Mesothelial cell of epicardium (in vitro differentiated cells): Measurements from ENCODE around the gene TTC39A. TPM values are rescaled to one million over a fixed set of nuclear protein-coding genes. Genes with fewer than 3 reads are reported as not detected.

ENCODE experiments used
- DNase-seq, 2 experiments: peaks; one replicate each; pipeline ENCODE4 v3.0.0; 2021; ENCODE audit warnings: low spot score in 2 of 2; ENCODE audit not compliant: unreplicated experiment in 2 of 2
- H3K27ac Mint-ChIP-seq: 2 replicates; pipeline ENCODE4 v1.8.0; 2021; ENCODE audit warnings: mixed read lengths
- H3K27me3 Mint-ChIP-seq: 2 replicates; pipeline ENCODE4 v1.8.0; 2021; ENCODE audit warnings: low read depth, mixed read lengths
- H3K36me3 Mint-ChIP-seq: 2 replicates; pipeline ENCODE4 v1.8.0; 2021; ENCODE audit warnings: mixed read lengths
- H3K4me1 Mint-ChIP-seq: 2 replicates; pipeline ENCODE4 v1.8.0; 2021; ENCODE audit warnings: mixed read lengths
- H3K4me3 Mint-ChIP-seq: 2 replicates; pipeline ENCODE4 v1.8.0; 2021; ENCODE audit warnings: mild to moderate bottlenecking, moderate library complexity, mixed read lengths
- H3K9me3 Mint-ChIP-seq: 2 replicates; pipeline ENCODE4 v1.8.0; 2021; ENCODE audit warnings: mixed read lengths
- total RNA-seq: library from RNA; stranded (reverse); gene quantifications from 3 replicates; pipeline ENCODE4 v1.2.1, GENCODE V29; 2021
- TF ChIP-seq, protein P1 (sequence below): fragments of 200-600 bp; sonication (generic); IDR thresholded peaks from one replicate; pipeline ENCODE4 v1.5.0; 2021; ENCODE audit warnings: antibody characterized with exemption; ENCODE audit not compliant: unreplicated experiment

TTC39A gene
- total RNA-seq, 1 donor from 2014 or later: 8.0 TPM

DNA sequence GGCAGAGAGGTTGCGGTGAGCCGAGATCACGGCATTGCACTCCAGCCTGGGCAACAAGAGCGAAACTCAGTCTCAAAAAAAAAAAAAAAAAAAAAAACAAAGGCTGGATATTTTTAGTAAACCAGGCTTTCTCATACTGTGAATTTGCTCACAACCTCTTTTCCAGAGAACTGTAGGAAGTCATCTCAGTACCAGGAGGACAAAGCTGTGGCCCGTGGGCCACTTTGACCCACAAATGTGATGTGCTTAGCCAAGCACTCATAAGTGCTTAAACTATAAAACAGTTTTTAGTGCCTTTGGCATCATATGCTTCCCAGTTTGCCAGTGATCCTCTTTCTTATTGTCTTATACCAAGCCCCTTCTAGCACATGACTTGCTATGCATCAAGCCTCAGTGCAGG lies 47.8 kb downstream of the TTC39A start:
- DNase-seq: no peak
- Mint-ChIP-seq H3K36me3 (peaks cover 8% of the 10 kb centered on the region), H3K4me1 (peaks cover 33% of the 10 kb centered on the region), H3K27me3 (no peaks in the 10 kb centered on the region), H3K4me3 (no peak overlapping the region), H3K9me3 (no peaks in the 10 kb centered on the region), H3K27ac (no peak overlapping the region)
- TF ChIP-seq, protein P1, sequence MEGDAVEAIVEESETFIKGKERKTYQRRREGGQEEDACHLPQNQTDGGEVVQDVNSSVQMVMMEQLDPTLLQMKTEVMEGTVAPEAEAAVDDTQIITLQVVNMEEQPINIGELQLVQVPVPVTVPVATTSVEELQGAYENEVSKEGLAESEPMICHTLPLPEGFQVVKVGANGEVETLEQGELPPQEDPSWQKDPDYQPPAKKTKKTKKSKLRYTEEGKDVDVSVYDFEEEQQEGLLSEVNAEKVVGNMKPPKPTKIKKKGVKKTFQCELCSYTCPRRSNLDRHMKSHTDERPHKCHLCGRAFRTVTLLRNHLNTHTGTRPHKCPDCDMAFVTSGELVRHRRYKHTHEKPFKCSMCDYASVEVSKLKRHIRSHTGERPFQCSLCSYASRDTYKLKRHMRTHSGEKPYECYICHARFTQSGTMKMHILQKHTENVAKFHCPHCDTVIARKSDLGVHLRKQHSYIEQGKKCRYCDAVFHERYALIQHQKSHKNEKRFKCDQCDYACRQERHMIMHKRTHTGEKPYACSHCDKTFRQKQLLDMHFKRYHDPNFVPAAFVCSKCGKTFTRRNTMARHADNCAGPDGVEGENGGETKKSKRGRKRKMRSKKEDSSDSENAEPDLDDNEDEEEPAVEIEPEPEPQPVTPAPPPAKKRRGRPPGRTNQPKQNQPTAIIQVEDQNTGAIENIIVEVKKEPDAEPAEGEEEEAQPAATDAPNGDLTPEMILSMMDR: no peak

DNA sequence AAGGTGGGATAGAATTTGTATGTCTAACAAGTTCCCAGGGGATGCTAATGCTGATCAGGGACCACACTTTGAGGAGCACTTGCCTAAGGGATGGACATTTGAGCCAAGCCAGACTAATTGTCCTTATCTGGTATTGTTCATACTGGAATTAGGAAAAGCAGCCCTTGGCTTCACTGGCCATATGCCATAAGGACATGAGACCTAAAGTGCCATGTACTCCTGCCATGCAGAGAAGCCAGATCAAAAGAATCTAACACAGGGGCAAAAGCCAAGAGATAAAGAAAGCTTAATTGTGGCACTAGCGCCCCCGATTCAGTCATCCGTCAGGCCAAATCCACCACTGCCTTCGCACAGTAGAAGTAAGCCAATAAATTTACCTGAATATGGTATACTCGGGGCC lies 48.6 kb downstream of the TTC39A start:
- no peak for DNase-seq
- peaks cover 10% of the 10 kb centered on the region for H3K36me3 Mint-ChIP-seq
- TF ChIP-seq, protein P1: no peak

DNA sequence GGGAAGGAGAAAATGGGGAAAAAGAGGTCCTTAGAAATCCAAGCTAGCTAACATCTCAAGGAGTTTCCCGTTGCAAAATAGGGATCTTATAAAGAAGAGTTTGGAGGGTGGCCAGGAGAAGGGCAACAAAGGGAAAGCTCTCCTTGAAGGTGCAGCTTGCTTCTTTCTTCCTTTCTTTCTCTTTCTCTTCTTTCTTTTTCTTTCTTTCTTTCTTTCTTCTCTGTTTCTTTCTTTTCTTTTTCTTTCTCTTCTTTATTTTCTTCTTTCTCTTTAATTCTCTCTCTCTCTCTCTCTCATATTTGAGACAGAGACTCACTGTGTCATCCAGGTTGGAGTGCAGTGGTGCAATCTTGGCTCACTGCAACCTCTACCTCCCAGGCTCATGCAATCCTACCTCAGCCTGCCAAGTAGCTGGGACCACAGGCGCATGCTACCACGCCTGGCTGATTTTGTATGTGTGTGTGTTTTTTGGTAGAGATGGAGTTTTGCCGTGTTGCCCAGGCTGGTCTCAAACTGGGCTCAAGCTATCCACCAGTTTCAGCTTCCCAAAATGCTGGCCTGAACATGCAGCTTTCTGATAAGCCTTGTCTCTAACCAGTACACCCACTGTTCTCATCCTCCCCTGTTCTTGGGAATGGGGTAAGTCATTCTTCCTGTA lies 49.9 kb downstream of the TTC39A start:
- Mint-ChIP-seq H3K4me1 (peaks cover 20% of the 10 kb centered on the region), H3K36me3 (peaks cover 10% of the 10 kb centered on the region), H3K27ac (no peak overlapping the region), H3K27me3 (no peaks in the 10 kb centered on the region), H3K9me3 (no peaks in the 10 kb centered on the region), H3K4me3 (no peak overlapping the region)
- TF ChIP-seq, protein P1: no peak
- DNase-seq: no peak

More for the DNA sequence above, 48.6 kb downstream of the TTC39A start:
- Mint-ChIP-seq H3K9me3 (no peaks in the 10 kb centered on the region), H3K27me3 (no peaks in the 10 kb centered on the region), H3K4me3 (no peak overlapping the region), H3K27ac (no peak overlapping the region), H3K4me1 (peaks cover 25% of the 10 kb centered on the region)

DNA sequence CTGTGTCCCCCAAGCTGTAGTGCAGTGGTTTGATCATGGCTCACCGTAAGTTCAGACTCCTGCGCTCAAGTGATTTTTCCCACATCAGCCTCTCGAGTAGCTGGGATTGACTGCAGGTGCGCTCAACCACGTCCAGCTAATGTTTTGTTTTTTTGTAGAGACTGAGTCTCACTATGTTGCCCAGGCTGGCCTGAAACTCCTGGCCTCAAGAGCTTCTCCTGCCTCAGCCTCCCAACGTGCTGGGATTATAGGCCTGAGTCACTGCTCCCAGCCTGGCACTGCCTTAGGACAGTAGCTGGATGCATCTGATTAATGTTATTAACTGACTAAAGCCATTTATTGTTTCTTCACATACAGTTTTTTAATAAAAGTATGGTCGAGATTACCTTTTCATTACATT lies 54.1 kb downstream of the TTC39A start:
- no peak for DNase-seq
- TF ChIP-seq, protein P1: no peak
- no peaks in the 10 kb centered on the region for H3K4me1 Mint-ChIP-seq
- H3K27me3 Mint-ChIP-seq: no peaks in the 10 kb centered on the region
- H3K9me3 Mint-ChIP-seq: no peaks in the 10 kb centered on the region
- peaks cover 22% of the 10 kb centered on the region for H3K36me3 Mint-ChIP-seq
- H3K4me3 Mint-ChIP-seq: no peak overlapping the region
- no peak overlapping the region for H3K27ac Mint-ChIP-seq

DNA sequence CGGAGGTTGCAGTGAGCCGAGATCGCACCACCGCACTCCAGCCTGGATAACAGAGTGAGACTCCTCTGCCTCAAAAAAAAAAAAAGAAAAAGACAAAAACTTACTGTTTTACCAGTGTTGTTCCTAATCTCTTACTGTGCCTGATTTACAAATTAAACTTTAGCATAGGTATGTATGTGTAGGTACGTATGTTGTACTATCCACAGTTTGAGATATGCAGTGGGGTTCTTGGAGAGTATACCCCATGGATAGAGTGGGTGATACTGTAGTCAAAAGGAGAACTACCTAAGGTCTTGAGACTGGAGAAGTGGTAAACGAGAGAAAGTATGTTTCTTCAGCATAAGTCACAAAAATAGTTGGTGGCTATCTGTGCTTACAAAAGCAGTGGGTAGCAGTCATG lies 55.7 kb downstream of the TTC39A start:
- Mint-ChIP-seq H3K4me3 (no peak overlapping the region), H3K27me3 (no peaks in the 10 kb centered on the region), H3K36me3 (peaks cover 20% of the 10 kb centered on the region), H3K4me1 (no peaks in the 10 kb centered on the region), H3K27ac (no peak overlapping the region), H3K9me3 (no peaks in the 10 kb centered on the region)
- no peak for DNase-seq
- TF ChIP-seq, protein P1: no peak

DNA sequence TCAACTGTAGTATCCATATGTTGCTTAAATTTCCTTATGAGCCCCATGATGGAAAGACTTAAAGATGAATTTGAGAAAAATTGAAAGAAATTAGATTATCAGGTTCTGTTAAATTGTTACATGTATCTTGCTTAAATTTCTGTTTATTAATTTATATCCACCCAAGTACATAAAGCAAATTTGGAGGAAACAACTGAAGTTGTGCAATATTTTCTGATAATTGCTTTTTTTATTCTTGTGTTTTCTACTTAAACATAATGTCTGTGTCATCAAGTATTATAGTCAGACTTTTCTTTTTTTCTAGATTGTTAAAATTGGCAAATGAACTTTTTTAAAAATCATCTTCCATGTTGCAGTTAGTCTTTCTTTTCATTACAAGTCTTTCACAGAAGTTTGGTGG lies 57.4 kb downstream of the TTC39A start:
- Mint-ChIP-seq H3K4me1 (no peaks in the 10 kb centered on the region), H3K9me3 (no peaks in the 10 kb centered on the region), H3K27me3 (no peaks in the 10 kb centered on the region)

More for the DNA sequence above, 57.4 kb downstream of the TTC39A start:
- Mint-ChIP-seq H3K4me3 (no peak overlapping the region), H3K36me3 (peaks cover 20% of the 10 kb centered on the region), H3K27ac (no peak overlapping the region)
- TF ChIP-seq, protein P1: no peak
- no peak for DNase-seq
